MM.1S (cell line): ENCODE measurements around the gene SYT9.

Experiments
- DNase-seq: peaks from one replicate; pipeline ENCODE4 v3.0.0-alpha.2; 2015
- H2AFZ ChIP-seq: fragments of 300-600 bp; sonication (generic); 2 replicates; pipeline ENCODE4 v1.6.0; 2016; ENCODE audit warnings: antibody characterized with exemption, low read length
- H3F3A ChIP-seq: fragments of 300-600 bp; sonication (generic); 2 replicates; pipeline ENCODE4 v1.6.1; 2016; ENCODE audit warnings: mild to moderate bottlenecking, antibody characterized with exemption, low read length, moderate library complexity, mixed read lengths; ENCODE audit not compliant: insufficient read depth
- H3K27ac ChIP-seq: fragments of 300-600 bp; sonication (generic); 2 replicates; pipeline ENCODE4 v1.5.1; 2016; ENCODE audit warnings: mild to moderate bottlenecking, low read length
- H3K27me3 ChIP-seq: fragments of 300-600 bp; sonication (generic); replicated peaks from 2 replicates; pipeline ENCODE4 v1.6.0; 2016; ENCODE audit warnings: low read length; ENCODE audit not compliant: insufficient read depth
- H3K36me3 ChIP-seq: fragments of 300-600 bp; sonication (generic); replicated peaks from 2 replicates; pipeline ENCODE4 v1.6.1; 2016; ENCODE audit warnings: mild to moderate bottlenecking, low read length, mixed read lengths; ENCODE audit not compliant: insufficient read depth
- H3K4me1 ChIP-seq: fragments of 300-600 bp; sonication (generic); 2 replicates; pipeline ENCODE4 v1.6.1; 2016; ENCODE audit warnings: low read length, mixed read lengths
- H3K4me2 ChIP-seq: fragments of 300-600 bp; sonication (generic); 2 replicates; pipeline ENCODE4 v1.6.0; 2016; ENCODE audit warnings: low read depth, low read length
- H3K4me3 ChIP-seq: fragments of 300-600 bp; sonication (generic); 2 replicates; pipeline ENCODE4 v1.5.1; 2016; ENCODE audit warnings: low read length, mixed read lengths
- H3K79me2 ChIP-seq: fragments of 300-600 bp; sonication (generic); 2 replicates; pipeline ENCODE4 v1.6.1; 2016; ENCODE audit warnings: mixed run types, low read length, mixed read lengths
- H3K9ac ChIP-seq: fragments of 300-600 bp; sonication (generic); 2 replicates; pipeline ENCODE4 v1.6.1; 2016; ENCODE audit warnings: low read length, mixed read lengths
- H3K9me2 ChIP-seq: fragments of 300-600 bp; sonication (generic); replicated peaks from 2 replicates; pipeline ENCODE4 v1.6.1; 2016; ENCODE audit warnings: mild to moderate bottlenecking, low read length, mixed read lengths; ENCODE audit not compliant: insufficient read depth
- H3K9me3 ChIP-seq: fragments of 300-600 bp; sonication (generic); replicated peaks from 2 replicates; pipeline ENCODE4 v1.6.1; 2016; ENCODE audit warnings: mild to moderate bottlenecking, low read length, mixed read lengths; ENCODE audit not compliant: insufficient read depth
- H4K20me1 ChIP-seq: fragments of 300-600 bp; sonication (generic); 2 replicates; pipeline ENCODE4 v1.6.1; 2016; ENCODE audit warnings: mild to moderate bottlenecking, low read length, moderate library complexity, mixed read lengths; ENCODE audit not compliant: insufficient read depth
- CTCF ChIP-seq: fragments of 300-600 bp; sonication (generic); IDR thresholded peaks from 2 replicates; pipeline ENCODE4 v1.5.1; 2016; ENCODE audit warnings: antibody characterized with exemption, low read length, mixed read lengths
- EZH2 ChIP-seq: fragments of 300-600 bp; sonication (generic); optimal IDR thresholded peaks from 2 replicates; pipeline ENCODE3; 2017; ENCODE audit warnings: low read depth, mild to moderate bottlenecking, antibody characterized with exemption, low read length, mixed read lengths
- EZH2phosphoT487 ChIP-seq: fragments of 300-600 bp; sonication (generic); IDR thresholded peaks from 2 replicates; pipeline ENCODE4 v1.6.1; 2018; ENCODE audit warnings: antibody characterized with exemption, low read length

SYT9 gene

GRCh38 chr11:7311903-7312302 lies 60.2 kb downstream of the SYT9 start:
- no peak overlapping the region for H2AFZ ChIP-seq
- no peaks in the 10 kb centered on the region for H3K9me2 ChIP-seq
- H3K9ac ChIP-seq: no peak overlapping the region
- H4K20me1 ChIP-seq: no peaks in the 10 kb centered on the region
- H3K4me1 ChIP-seq: no peaks in the 10 kb centered on the region
- H3K27me3 ChIP-seq: no peaks in the 10 kb centered on the region
- no peak overlapping the region for H3K4me2 ChIP-seq
- H3K9me3 ChIP-seq: no peaks in the 10 kb centered on the region
- no peaks in the 10 kb centered on the region for H3F3A ChIP-seq
- no peaks in the 10 kb centered on the region for H3K79me2 ChIP-seq
- TF ChIP-seq EZH2phosphoT487 (no peak), CTCF (no peak), EZH2 (no peak)
- no peaks in the 10 kb centered on the region for H3K36me3 ChIP-seq
- no peak for DNase-seq
- H3K4me3 ChIP-seq: no peak overlapping the region
- H3K27ac ChIP-seq: no peak overlapping the region

- Histone ChIP-seq H3K4me2 (no peak overlapping the region), H3K9ac (no peak overlapping the region), H3K9me3 (no peaks in the 10 kb centered on the region), H3K27me3 (no peaks in the 10 kb centered on the region), H3F3A (no peaks in the 10 kb centered on the region), H4K20me1 (no peaks in the 10 kb centered on the region), H3K9me2 (no peaks in the 10 kb centered on the region), H3K79me2 (no peaks in the 10 kb centered on the region), H3K4me1 (no peaks in the 10 kb centered on the region), H3K27ac (no peak overlapping the region), H3K36me3 (no peaks in the 10 kb centered on the region), H2AFZ (no peak overlapping the region), H3K4me3 (no peak overlapping the region)
- DNase-seq: no peak
- TF ChIP-seq EZH2 (no peak), CTCF (no peak), EZH2phosphoT487 (no peak)
Measured at GRCh38 chr11:7314811-7315604, 63.3 kb downstream of the SYT9 start.

GRCh38 chr11:7319501-7319900 lies 67.8 kb downstream of the SYT9 start:
- no peak overlapping the region for H3K27ac ChIP-seq
- H3K79me2 ChIP-seq: no peaks in the 10 kb centered on the region
- no peak overlapping the region for H3K4me2 ChIP-seq
- no peaks in the 10 kb centered on the region for H3K9me3 ChIP-seq
- H3K4me1 ChIP-seq: no peaks in the 10 kb centered on the region
- TF ChIP-seq EZH2phosphoT487: no peak
- TF ChIP-seq EZH2: no peak
- TF ChIP-seq CTCF: no peak
- no peak overlapping the region for H3K4me3 ChIP-seq
- no peaks in the 10 kb centered on the region for H3K9me2 ChIP-seq
- no peak overlapping the region for H3K9ac ChIP-seq
- H3K36me3 ChIP-seq: no peaks in the 10 kb centered on the region
- H4K20me1 ChIP-seq: no peaks in the 10 kb centered on the region
- no peaks in the 10 kb centered on the region for H3F3A ChIP-seq
- DNase-seq: no peak
- H3K27me3 ChIP-seq: no peaks in the 10 kb centered on the region
- H2AFZ ChIP-seq: no peak overlapping the region
